Measurements from ENCODE around the gene CCDC7.
"Not testable (repeated sequence)": the region's sequence is repeated elsewhere in the genome, so short reads cannot be mapped to it uniquely, and the experiment has no call there.

CCDC7 gene

GRCh38 chr10:32889631-32890212 lies 443.8 kb downstream of the CCDC7 start:
- Histone ChIP-seq H3K9me3 (ENCODE audit: control insufficient read depth in 2 of 2, low read length in 2 of 2) (no peaks in the 10 kb centered on the region), H3K27ac (ENCODE audit: low read depth in 2 of 2, low read length in 2 of 2) (no peak overlapping the region), H3K4me1 (ENCODE audit: control insufficient read depth in 2 of 2, insufficient read depth in 2 of 2, low read length in 2 of 2) (no peaks in the 10 kb centered on the region), H3K4me3 (ENCODE audit: low read length in 2 of 2) (no peak overlapping the region), H3K27me3 (ENCODE audit: control insufficient read depth in 2 of 2, insufficient read depth in 2 of 2, low read length in 2 of 2) (no peaks in the 10 kb centered on the region), H3K36me3 (ENCODE audit: control insufficient read depth in 2 of 2, insufficient read depth in 2 of 2, low read length in 2 of 2) (no peaks in the 10 kb centered on the region), H3K9ac (ENCODE audit: low read depth in 1 of 2, low read length in 2 of 2) (no peak overlapping the region)

DNA sequence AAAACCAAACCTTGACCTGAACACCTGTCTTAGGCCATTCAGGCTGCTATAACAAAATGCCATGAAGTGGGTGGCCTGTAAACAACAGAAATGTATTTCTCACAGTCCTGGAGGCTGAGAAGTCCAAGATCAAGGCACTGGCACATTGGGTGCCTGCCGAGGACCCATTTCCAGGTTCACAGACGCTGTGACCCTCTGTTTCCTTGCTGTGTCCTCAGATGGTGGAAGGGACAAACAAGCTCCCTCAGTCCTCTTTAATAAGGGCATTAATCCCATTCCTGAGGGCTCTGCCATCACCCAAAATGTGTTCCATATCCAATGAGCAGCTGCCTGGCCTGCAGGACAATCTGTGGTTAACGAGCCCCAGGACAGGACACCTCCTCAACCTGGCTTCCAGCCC lies 444.5 kb downstream of the CCDC7 start:
- Histone ChIP-seq H3K9ac (ENCODE audit: low read depth in 1 of 2, low read length in 2 of 2) (no peak overlapping the region), H3K36me3 (ENCODE audit: control insufficient read depth in 2 of 2, insufficient read depth in 2 of 2, low read length in 2 of 2) (no peaks in the 10 kb centered on the region), H3K4me3 (ENCODE audit: low read length in 2 of 2) (no peak overlapping the region), H3K4me1 (ENCODE audit: control insufficient read depth in 2 of 2, insufficient read depth in 2 of 2, low read length in 2 of 2) (no peaks in the 10 kb centered on the region), H3K27ac (ENCODE audit: low read depth in 2 of 2, low read length in 2 of 2) (no peak overlapping the region), H3K27me3 (ENCODE audit: control insufficient read depth in 2 of 2, insufficient read depth in 2 of 2, low read length in 2 of 2) (no peaks in the 10 kb centered on the region), H3K9me3 (ENCODE audit: control insufficient read depth in 2 of 2, low read length in 2 of 2) (no peaks in the 10 kb centered on the region)

DNA sequence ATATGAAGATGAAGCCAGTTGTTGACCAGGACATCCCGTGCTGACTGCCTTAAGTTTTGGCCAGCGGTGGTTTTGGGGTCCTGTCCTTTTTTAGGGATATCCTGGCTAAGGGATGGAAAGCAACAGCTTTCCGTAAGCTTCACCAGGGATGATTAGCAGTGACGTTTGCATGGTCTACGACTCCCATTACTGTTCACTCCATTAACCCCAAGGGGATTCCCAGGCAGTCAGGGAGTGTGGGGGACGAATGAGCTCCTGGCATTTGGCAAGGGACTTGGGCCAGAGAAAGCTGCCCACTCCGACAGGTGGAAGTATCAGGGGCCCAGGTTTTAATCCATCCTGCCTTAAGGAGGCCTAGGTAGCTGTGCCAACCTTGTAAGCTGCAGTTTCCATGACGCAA lies 445.3 kb downstream of the CCDC7 start:
- Histone ChIP-seq H3K9me3 (ENCODE audit: control insufficient read depth in 2 of 2, low read length in 2 of 2) (no peaks in the 10 kb centered on the region), H3K4me3 (ENCODE audit: low read length in 2 of 2) (no peak overlapping the region), H3K4me1 (ENCODE audit: control insufficient read depth in 2 of 2, insufficient read depth in 2 of 2, low read length in 2 of 2) (no peaks in the 10 kb centered on the region), H3K27me3 (ENCODE audit: control insufficient read depth in 2 of 2, insufficient read depth in 2 of 2, low read length in 2 of 2) (no peaks in the 10 kb centered on the region), H3K36me3 (ENCODE audit: control insufficient read depth in 2 of 2, insufficient read depth in 2 of 2, low read length in 2 of 2) (peaks cover 0 to under 1% of the 10 kb centered on the region in 2 donors), H3K27ac (ENCODE audit: low read depth in 2 of 2, low read length in 2 of 2) (no peak overlapping the region), H3K9ac (ENCODE audit: low read depth in 1 of 2, low read length in 2 of 2) (no peak overlapping the region)

DNA sequence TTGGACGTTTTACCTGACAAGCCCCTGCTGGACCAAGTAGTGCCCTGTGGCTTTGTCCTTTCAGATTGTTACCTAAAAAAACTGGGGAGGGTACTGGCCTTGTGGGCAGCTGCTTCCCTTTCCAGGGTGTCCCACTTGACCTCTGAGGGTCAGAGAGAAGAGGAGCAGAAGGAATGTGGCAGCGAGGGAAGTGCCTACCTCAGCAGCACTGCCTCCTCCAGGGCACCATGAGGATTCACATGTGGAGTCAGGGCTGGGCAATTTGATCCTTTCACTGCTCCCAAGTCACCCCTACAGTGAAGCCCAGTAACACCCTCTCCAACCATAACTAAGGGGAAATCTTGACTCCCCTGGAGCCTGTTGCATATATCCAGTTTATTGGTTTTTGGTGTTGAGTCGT lies 447.5 kb downstream of the CCDC7 start:
- no peak overlapping the region for H3K4me3 ChIP-seq (ENCODE audit: low read length in 2 of 2)
- H3K4me1 ChIP-seq (ENCODE audit: control insufficient read depth in 2 of 2, insufficient read depth in 2 of 2, low read length in 2 of 2), result no peaks in the 10 kb centered on the region
- H3K27ac ChIP-seq (ENCODE audit: low read depth in 2 of 2, low read length in 2 of 2), result no peak overlapping the region
- H3K27me3 ChIP-seq (ENCODE audit: control insufficient read depth in 2 of 2, insufficient read depth in 2 of 2, low read length in 2 of 2), result no peaks in the 10 kb centered on the region
- H3K36me3 ChIP-seq (ENCODE audit: control insufficient read depth in 2 of 2, insufficient read depth in 2 of 2, low read length in 2 of 2), result peaks cover 5 to 7% of the 10 kb centered on the region in 2 donors
- H3K9ac ChIP-seq (ENCODE audit: low read depth in 1 of 2, low read length in 2 of 2), result no peak overlapping the region
- no peaks in the 10 kb centered on the region for H3K9me3 ChIP-seq (ENCODE audit: control insufficient read depth in 2 of 2, low read length in 2 of 2)

- Histone ChIP-seq H3K9ac (ENCODE audit: low read depth in 1 of 2, low read length in 2 of 2) (no peak overlapping the region), H3K36me3 (ENCODE audit: control insufficient read depth in 2 of 2, insufficient read depth in 2 of 2, low read length in 2 of 2) (peaks cover 7% of the 10 kb centered on the region in 2 donors), H3K9me3 (ENCODE audit: control insufficient read depth in 2 of 2, low read length in 2 of 2) (no peaks in the 10 kb centered on the region), H3K4me1 (ENCODE audit: control insufficient read depth in 2 of 2, insufficient read depth in 2 of 2, low read length in 2 of 2) (no peaks in the 10 kb centered on the region), H3K4me3 (ENCODE audit: low read length in 2 of 2) (no peak overlapping the region), H3K27me3 (ENCODE audit: control insufficient read depth in 2 of 2, insufficient read depth in 2 of 2, low read length in 2 of 2) (no peaks in the 10 kb centered on the region), H3K27ac (ENCODE audit: low read depth in 2 of 2, low read length in 2 of 2) (no peak overlapping the region)
Measured at GRCh38 chr10:32893916-32894664, 448.1 kb downstream of the CCDC7 start.

DNA sequence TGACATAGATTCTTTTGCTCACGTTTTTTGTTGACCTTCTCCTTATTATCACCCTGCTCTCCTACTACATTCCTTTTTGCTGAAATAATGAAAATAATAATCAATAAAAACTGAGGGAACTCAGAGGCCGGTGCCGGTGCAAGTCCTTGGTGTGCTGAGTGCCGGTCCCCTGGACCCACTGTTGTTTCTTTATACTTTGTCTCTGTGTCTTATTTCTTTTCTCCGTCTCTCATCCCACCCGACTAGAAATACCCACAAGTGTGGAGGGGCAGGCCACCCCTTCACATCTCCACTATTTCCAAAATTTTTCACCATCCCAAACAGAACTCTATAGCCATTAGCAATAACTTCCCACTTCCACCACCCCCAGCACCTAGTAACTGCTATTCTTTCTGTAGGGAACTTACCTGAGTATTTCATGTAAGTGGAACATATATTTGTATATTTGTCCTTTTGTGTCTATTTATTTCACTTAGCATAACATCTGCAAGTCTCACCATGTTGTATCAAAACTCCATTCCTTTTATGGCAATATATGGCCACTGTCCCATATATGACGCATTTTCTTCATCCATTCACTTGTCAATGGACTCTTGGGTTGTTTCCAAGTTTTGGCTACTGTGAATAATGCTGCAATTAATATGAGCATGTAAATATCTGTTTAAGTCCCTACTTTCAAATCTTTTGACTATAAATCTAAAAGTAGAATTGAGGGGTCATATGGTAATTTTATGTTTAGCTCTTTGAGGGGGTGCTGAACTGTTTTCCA lies 449.4 kb downstream of the CCDC7 start:
- H3K9ac ChIP-seq (ENCODE audit: low read depth in 1 of 2, low read length in 2 of 2); H3K27me3 ChIP-seq (ENCODE audit: control insufficient read depth in 2 of 2, insufficient read depth in 2 of 2, low read length in 2 of 2): not testable (repeated sequence)

DNA sequence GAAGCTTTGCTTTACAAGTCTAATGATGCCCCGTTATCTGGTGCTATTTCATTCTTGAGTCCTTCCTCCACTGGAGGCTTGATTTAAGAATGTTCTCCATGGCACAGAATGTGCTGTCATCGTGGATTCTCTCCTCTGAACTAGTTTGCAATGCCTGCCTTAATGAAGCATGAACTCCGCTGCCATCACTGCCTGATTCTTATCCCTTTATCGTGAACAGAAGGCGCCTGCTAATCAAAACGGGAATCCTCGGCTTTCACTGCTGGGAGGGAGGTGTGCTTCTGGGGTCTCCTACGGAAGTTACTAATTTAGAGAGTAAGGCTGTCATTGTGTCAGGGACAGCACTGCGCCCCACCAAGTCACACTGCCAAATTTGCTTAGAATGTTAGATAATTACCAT lies 455.9 kb downstream of the CCDC7 start:
- Histone ChIP-seq H3K4me1 (ENCODE audit: control insufficient read depth in 2 of 2, insufficient read depth in 2 of 2, low read length in 2 of 2) (no peaks in the 10 kb centered on the region), H3K9ac (ENCODE audit: low read depth in 1 of 2, low read length in 2 of 2) (no peak overlapping the region), H3K9me3 (ENCODE audit: control insufficient read depth in 2 of 2, low read length in 2 of 2) (no peaks in the 10 kb centered on the region), H3K27ac (ENCODE audit: low read depth in 2 of 2, low read length in 2 of 2) (no peak overlapping the region), H3K4me3 (ENCODE audit: low read length in 2 of 2) (no peak overlapping the region), H3K27me3 (ENCODE audit: control insufficient read depth in 2 of 2, insufficient read depth in 2 of 2, low read length in 2 of 2) (no peaks in the 10 kb centered on the region), H3K36me3 (ENCODE audit: control insufficient read depth in 2 of 2, insufficient read depth in 2 of 2, low read length in 2 of 2) (peaks cover 33 to 40% of the 10 kb centered on the region in 2 donors)

More for the DNA sequence above, 449.4 kb downstream of the CCDC7 start:
- not testable (repeated sequence) for H3K9me3 ChIP-seq (ENCODE audit: control insufficient read depth in 2 of 2, low read length in 2 of 2); H3K4me1 ChIP-seq (ENCODE audit: control insufficient read depth in 2 of 2, insufficient read depth in 2 of 2, low read length in 2 of 2); H3K4me3 ChIP-seq (ENCODE audit: low read length in 2 of 2); H3K27ac ChIP-seq (ENCODE audit: low read depth in 2 of 2, low read length in 2 of 2)
- peaks cover 7 to 12% of the 10 kb centered on the region in 2 donors for H3K36me3 ChIP-seq (ENCODE audit: control insufficient read depth in 2 of 2, insufficient read depth in 2 of 2, low read length in 2 of 2)

- Histone ChIP-seq H3K36me3 (ENCODE audit: control insufficient read depth in 2 of 2, insufficient read depth in 2 of 2, low read length in 2 of 2) (peaks cover 53 to 56% of the 10 kb centered on the region in 2 donors), H3K9me3 (ENCODE audit: control insufficient read depth in 2 of 2, low read length in 2 of 2) (no peaks in the 10 kb centered on the region), H3K4me1 (ENCODE audit: control insufficient read depth in 2 of 2, insufficient read depth in 2 of 2, low read length in 2 of 2) (no peaks in the 10 kb centered on the region), H3K9ac (ENCODE audit: low read depth in 1 of 2, low read length in 2 of 2) (no peak overlapping the region), H3K27me3 (ENCODE audit: control insufficient read depth in 2 of 2, insufficient read depth in 2 of 2, low read length in 2 of 2) (no peaks in the 10 kb centered on the region), H3K4me3 (ENCODE audit: low read length in 2 of 2) (no peak overlapping the region), H3K27ac (ENCODE audit: low read depth in 2 of 2, low read length in 2 of 2) (no peak overlapping the region)
Measured at GRCh38 chr10:32905466-32905865, 459.5 kb downstream of the CCDC7 start.

DNA sequence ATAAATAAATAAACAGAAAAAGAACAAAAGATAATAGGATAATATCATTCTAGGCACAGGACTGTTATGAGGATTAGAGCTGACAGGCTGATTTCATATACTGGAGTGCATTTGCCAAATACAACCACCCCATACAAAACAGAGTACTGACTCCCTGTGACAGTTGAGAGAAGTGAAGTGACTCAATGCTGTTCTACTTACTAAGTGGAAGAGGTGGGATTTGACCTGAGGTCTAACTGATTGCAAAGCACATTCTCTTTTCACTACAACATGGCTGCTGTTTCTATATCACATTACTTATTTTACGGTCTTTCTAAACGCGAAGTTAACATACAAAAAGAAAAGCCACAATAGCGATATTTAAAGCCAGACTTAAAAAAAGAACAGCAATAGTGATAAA lies 460.7 kb downstream of the CCDC7 start:
- Histone ChIP-seq H3K4me3 (ENCODE audit: low read length in 2 of 2) (no peak overlapping the region), H3K4me1 (ENCODE audit: control insufficient read depth in 2 of 2, insufficient read depth in 2 of 2, low read length in 2 of 2) (no peaks in the 10 kb centered on the region), H3K9ac (ENCODE audit: low read depth in 1 of 2, low read length in 2 of 2) (no peak overlapping the region), H3K36me3 (ENCODE audit: control insufficient read depth in 2 of 2, insufficient read depth in 2 of 2, low read length in 2 of 2) (peaks cover 61 to 62% of the 10 kb centered on the region in 2 donors), H3K27me3 (ENCODE audit: control insufficient read depth in 2 of 2, insufficient read depth in 2 of 2, low read length in 2 of 2) (no peaks in the 10 kb centered on the region), H3K9me3 (ENCODE audit: control insufficient read depth in 2 of 2, low read length in 2 of 2) (no peaks in the 10 kb centered on the region), H3K27ac (ENCODE audit: low read depth in 2 of 2, low read length in 2 of 2) (no peak overlapping the region)

- Histone ChIP-seq H3K4me3 (ENCODE audit: low read length in 2 of 2) (no peak overlapping the region), H3K27ac (ENCODE audit: low read depth in 2 of 2, low read length in 2 of 2) (no peak overlapping the region), H3K36me3 (ENCODE audit: control insufficient read depth in 2 of 2, insufficient read depth in 2 of 2, low read length in 2 of 2) (peaks cover 48 to 60% of the 10 kb centered on the region in 2 donors), H3K9me3 (ENCODE audit: control insufficient read depth in 2 of 2, low read length in 2 of 2) (no peaks in the 10 kb centered on the region), H3K4me1 (ENCODE audit: control insufficient read depth in 2 of 2, insufficient read depth in 2 of 2, low read length in 2 of 2) (no peaks in the 10 kb centered on the region), H3K9ac (ENCODE audit: low read depth in 1 of 2, low read length in 2 of 2) (no peak overlapping the region), H3K27me3 (ENCODE audit: control insufficient read depth in 2 of 2, insufficient read depth in 2 of 2, low read length in 2 of 2) (no peaks in the 10 kb centered on the region)
Measured at GRCh38 chr10:32909456-32909855, 463.5 kb downstream of the CCDC7 start.
